GM12878 (cell line): ENCODE results near the gene MARK4. TPM values are rescaled to one million over a fixed set of nuclear protein-coding genes. Genes with fewer than 3 reads are reported as not detected.

Experiments
- ATAC-seq: fragments of 200-7000 bp; cut with Tn5 transposase; 3 replicates; pipeline ENCODE4 v1.9.1; 2020; ENCODE audit warnings: mild to moderate bottlenecking, moderate library complexity
- BruUV-seq: library from RNA; stranded (reverse); fragments of 400-500 nt; replicated peaks from 2 replicates; lab custom pipeline; 2021; lab: Mats Ljungman, UMichigan
- CTCF ChIA-PET: fragments of 300-600 bp; sonication (Branson Sonifier 250); formaldehyde crosslinking; extraction: SDS; loops from one replicate; lab custom pipeline; 2021; ENCODE audit warnings: inconsistent platforms; lab: Yijun Ruan, JAX
- POLR2A ChIA-PET: fragments of 350-600 bp; formaldehyde crosslinking; extraction: SDS; loops from one replicate; lab custom pipeline; 2021; ENCODE audit warnings: inconsistent platforms; lab: Charles Lee
- RAD21 ChIA-PET: fragments of 300-600 bp; sonication (Branson Sonifier 250); formaldehyde crosslinking; loops from one replicate; lab custom pipeline; 2023; ENCODE audit warnings: antibody characterized with exemption; ENCODE audit not compliant: unreplicated experiment; lab: Charles Lee
- SMC1A ChIA-PET: fragments of 300-600 bp; sonication (Branson Sonifier 250); formaldehyde crosslinking; loops from one replicate; lab custom pipeline; 2023; ENCODE audit not compliant: unreplicated experiment, uncharacterized antibody; lab: Charles Lee
- DNase-seq: peaks from one replicate; pipeline ENCODE4 v3.0.0-alpha.2; 2011; ENCODE audit warnings: low read depth, low spot score
- FAIRE-seq: peaks from 3 replicates; lab custom pipeline; 2011; peaks lifted over from hg19 to GRCh38; lab: Jason Lieb, UNC
- H2AFZ ChIP-seq: 2 replicates; pipeline ENCODE4 v1.6.0; 2011; ENCODE audit warnings: low read depth, low read length, control low read depth; ENCODE audit not compliant: control insufficient read depth
- H3K27ac ChIP-seq: 2 replicates; pipeline ENCODE4 v1.5.1; 2011; ENCODE audit warnings: control low read depth; ENCODE audit not compliant: control insufficient read depth, insufficient read depth
- H3K27me3 ChIP-seq, 2 experiments: replicated peaks in 1 of 2; 2 replicates each; pipeline versions ENCODE4 v1.6.0 to v1.6.1; 2011; ENCODE audit warnings: low read length in 1 of 2; ENCODE audit not compliant: control insufficient read depth in 2 of 2, insufficient read depth in 2 of 2
- H3K36me3 ChIP-seq, 2 experiments: 2 replicates each; pipeline ENCODE4 v1.5.1; 2011; ENCODE audit warnings: low read length in 1 of 2; ENCODE audit not compliant: control insufficient read depth in 2 of 2, insufficient read depth in 2 of 2
- H3K4me1 ChIP-seq: 2 replicates; pipeline ENCODE4 v1.6.1; 2011; ENCODE audit warnings: mild to moderate bottlenecking, low read length, moderate library complexity, mixed read lengths; ENCODE audit not compliant: control insufficient read depth, insufficient read depth
- H3K4me2 ChIP-seq: 2 replicates; pipeline ENCODE4 v1.6.0; 2011; ENCODE audit warnings: control low read depth; ENCODE audit not compliant: control insufficient read depth, insufficient read depth
- H3K4me3 ChIP-seq: fragments of 200-600 bp; sonication (generic); 2 replicates; pipeline ENCODE4 v1.5.1; 2016
- H3K79me2 ChIP-seq: 2 replicates; pipeline ENCODE4 v1.6.0; 2011; ENCODE audit warnings: low read length; ENCODE audit not compliant: control insufficient read depth, insufficient read depth
- H3K9ac ChIP-seq: 2 replicates; pipeline ENCODE4 v1.8.0; 2011; ENCODE audit warnings: low read length, control low read depth, mixed read lengths; ENCODE audit not compliant: control insufficient read depth, insufficient read depth
- H3K9me3 ChIP-seq: replicated peaks from 3 replicates; pipeline ENCODE4 v1.5.1; 2011; ENCODE audit warnings: mild to moderate bottlenecking, low read length; ENCODE audit not compliant: control insufficient read depth, insufficient read depth
- H4K20me1 ChIP-seq: 2 replicates; pipeline ENCODE4 v1.6.0; 2011; ENCODE audit not compliant: control insufficient read depth, insufficient read depth
- EGR1 ChIP-seq, 2 experiments: IDR thresholded peaks; 1 replicate in 1 of 2; 2 replicates in 1 of 2; pipeline ENCODE4 v1.6.1; 2011 to 2012; ENCODE audit warnings: low read depth in 2 of 2, low read length in 2 of 2, borderline replicate concordance in 1 of 2, mild to moderate bottlenecking in 1 of 2, moderate library complexity in 1 of 2
- HSF1 ChIP-seq: fragments of 150-350 bp; IDR thresholded peaks from 2 replicates; pipeline ENCODE4 v1.6.1; 2014; ENCODE audit warnings: mild to moderate bottlenecking, low read depth, low read length
- KDM1A ChIP-seq: fragments of 200-600 bp; sonication (generic); IDR thresholded peaks from 2 replicates; pipeline ENCODE4 v1.6.1; 2016; ENCODE audit warnings: borderline replicate concordance
- MTA2 ChIP-seq: fragments of 450-650 bp; IDR thresholded peaks from 2 replicates; pipeline ENCODE4 v1.6.1; 2016; ENCODE audit warnings: low read depth, mild to moderate bottlenecking, moderate library complexity
- MTA3 ChIP-seq: IDR thresholded peaks from 2 replicates; pipeline ENCODE4 v1.6.1; 2012; ENCODE audit warnings: low read length, inconsistent platforms, borderline replicate concordance
- NFXL1 ChIP-seq: fragments of 450-650 bp; IDR thresholded peaks from 2 replicates; pipeline ENCODE4 v1.6.1; 2017; ENCODE audit warnings: antibody characterized with exemption, mild to moderate bottlenecking, borderline replicate concordance
- NR2F1 ChIP-seq: fragments of 450-650 bp; conservative IDR thresholded peaks from 2 replicates; pipeline ENCODE4 v1.6.1; 2017; ENCODE audit warnings: mild to moderate bottlenecking
- RAD51 ChIP-seq: fragments of 450-650 bp; IDR thresholded peaks from 2 replicates; pipeline ENCODE4 v1.6.1; 2016; ENCODE audit warnings: moderate library complexity, mild to moderate bottlenecking, inconsistent platforms
- RUNX3 ChIP-seq: IDR thresholded peaks from 2 replicates; pipeline ENCODE4 v1.6.1; 2012; ENCODE audit warnings: low read length, inconsistent platforms
- SP1 ChIP-seq: IDR thresholded peaks from one replicate; pipeline ENCODE4 v1.6.1; 2011; ENCODE audit warnings: low read depth, low read length
- TAF1 ChIP-seq: IDR thresholded peaks from 2 replicates; pipeline ENCODE4 v1.6.1; 2011; ENCODE audit warnings: mild to moderate bottlenecking, low read depth, low read length, borderline replicate concordance
- ZNF622 ChIP-seq: fragments of 450-650 bp; IDR thresholded peaks from 2 replicates; pipeline ENCODE4 v1.6.1; 2017; ENCODE audit warnings: mild to moderate bottlenecking, inconsistent platforms
- WGBS: methylation state at CpG from one replicate; pipeline ENCODE4 v1.1.6; 2016; ENCODE audit warnings: low lambda C conversion rate; ENCODE audit not compliant: insufficient replicate concordance, insufficient coverage; ENCODE audit errors: missing lambda C conversion rate; 5-methylcytosine and 5-hydroxymethylcytosine counted together
- in situ Hi-C: fragments of 300-500 bp; cut with MboI; formaldehyde crosslinking; loops from 9 replicates; pipeline ENCODE4 v1.14.3; 2018; ENCODE audit warnings: mixed read lengths
- intact Hi-C: fragments of 100-400 bp; cut with micrococcal nuclease; formaldehyde crosslinking; loops from one replicate; pipeline ENCODE4 v1.14.2; 2022; ENCODE audit not compliant: unreplicated experiment
- polyA plus RNA-seq, 11 experiments: library from polyadenylated mRNA; depleted of rRNA in 4 of 11; unstranded in 6 of 11; stranded (reverse) in 5 of 11; fragments of >200 nt; fragmentation: Nextera tagmentation in 4 of 11; fragmentation: Illumina TruSeq in 1 of 11; extraction: Ambion mirVana in 4 of 11; extraction: Trizol in 1 of 11; gene quantifications; 1 replicate in 1 of 11; 2 replicates in 10 of 11; pipeline versions ENCODE4 v1.2.1 to v1.2.3, GENCODE V29; 2011 to 2016; ENCODE audit warnings: inconsistent platforms in 2 of 11, missing spikeins in 2 of 11, low read depth in 1 of 11
- total RNA-seq, 4 experiments: library from RNA; depleted of rRNA in 3 of 4; stranded (reverse); fragments of >200 nt in 3 of 4; fragmentation: Illumina TruSeq in 1 of 4; extraction: Trizol in 1 of 4; gene quantifications; 2 replicates each; pipeline versions ENCODE4 v1.2.1 to v1.2.3, GENCODE V29; 2013 to 2021
- TF ChIP-seq, protein P1 (sequence below), 3 experiments: IDR thresholded peaks in 2 of 3; conservative IDR thresholded peaks in 1 of 3; 2 replicates each; pipeline ENCODE4 v1.5.1; 2011; ENCODE audit warnings: low read depth in 3 of 3, low read length in 3 of 3, mild to moderate bottlenecking in 3 of 3, control low read depth in 2 of 3, moderate library complexity in 2 of 3, inconsistent platforms in 1 of 3, mixed read lengths in 1 of 3; ENCODE audit not compliant: control insufficient read depth in 2 of 3, insufficient read depth in 1 of 3; ENCODE audit errors: extremely low read depth in 1 of 3
- TF ChIP-seq, protein P2 (sequence below): IDR thresholded peaks from 2 replicates; pipeline ENCODE4 v1.6.1; 2012; ENCODE audit warnings: improper control_type of control experiment, low read depth, low read length; ENCODE audit not compliant: insufficient replicate concordance

The MARK4 gene
- total and polyA plus RNA-seq, 10 of the 15 experiments (the other 5 are each of a cell fraction or from before 2014, with no cell fraction given): 0.66 to 24.3 (median 5.1) TPM

- TF ChIP-seq, protein P1, sequence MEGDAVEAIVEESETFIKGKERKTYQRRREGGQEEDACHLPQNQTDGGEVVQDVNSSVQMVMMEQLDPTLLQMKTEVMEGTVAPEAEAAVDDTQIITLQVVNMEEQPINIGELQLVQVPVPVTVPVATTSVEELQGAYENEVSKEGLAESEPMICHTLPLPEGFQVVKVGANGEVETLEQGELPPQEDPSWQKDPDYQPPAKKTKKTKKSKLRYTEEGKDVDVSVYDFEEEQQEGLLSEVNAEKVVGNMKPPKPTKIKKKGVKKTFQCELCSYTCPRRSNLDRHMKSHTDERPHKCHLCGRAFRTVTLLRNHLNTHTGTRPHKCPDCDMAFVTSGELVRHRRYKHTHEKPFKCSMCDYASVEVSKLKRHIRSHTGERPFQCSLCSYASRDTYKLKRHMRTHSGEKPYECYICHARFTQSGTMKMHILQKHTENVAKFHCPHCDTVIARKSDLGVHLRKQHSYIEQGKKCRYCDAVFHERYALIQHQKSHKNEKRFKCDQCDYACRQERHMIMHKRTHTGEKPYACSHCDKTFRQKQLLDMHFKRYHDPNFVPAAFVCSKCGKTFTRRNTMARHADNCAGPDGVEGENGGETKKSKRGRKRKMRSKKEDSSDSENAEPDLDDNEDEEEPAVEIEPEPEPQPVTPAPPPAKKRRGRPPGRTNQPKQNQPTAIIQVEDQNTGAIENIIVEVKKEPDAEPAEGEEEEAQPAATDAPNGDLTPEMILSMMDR (IDR thresholded peaks at IDR 0.05 in 2 of 3, conservative IDR thresholded peaks at IDR 0.05 in 1 of 3; ENCODE audit: control insufficient read depth in 2 of 3, extremely low read depth in 1 of 3, insufficient read depth in 1 of 3, low read depth in 3 of 3, low read length in 3 of 3): no peak
- TF ChIP-seq ZNF622: no peak
- TF ChIP-seq NR2F1: no peak; the same call in 1 of the 2 replicates
- TF ChIP-seq, all 136 proteins: peak for 0
Measured at GRCh38 chr19:45349430-45349941, 98.4 kb downstream of the MARK4 start (continued).

GRCh38 chr19:45350477-45351058 is 99.5 kb downstream of the MARK4 start:
- intact Hi-C loops (no loop called here), in situ Hi-C loops (no loop called here)
- FAIRE-seq (no peak), DNase-seq (no peak), ATAC-seq (no peak)
- no peak overlapping the region for H3K9ac ChIP-seq
- ChIA-PET RAD21 (no interaction called here), SMC1A (no interaction called here), POLR2A (no interaction called here), CTCF (no interaction called here)
- WGBS: 80% methylated on average over 16 of the region's 17 CpGs
- no peak overlapping the region for H2AFZ ChIP-seq
- H4K20me1 ChIP-seq: no peaks in the 10 kb centered on the region
- no peak overlapping the region for H3K4me2 ChIP-seq
- H3K9me3 ChIP-seq: no peaks in the 10 kb centered on the region
- no peak overlapping the region for H3K27ac ChIP-seq
- no peaks in the 10 kb centered on the region for H3K4me1 ChIP-seq
- H3K79me2 ChIP-seq: no peaks in the 10 kb centered on the region
- no peak for TF ChIP-seq SP1
- no peak for TF ChIP-seq HSF1
- no peak for TF ChIP-seq RUNX3
- no peak for TF ChIP-seq RAD51
- no peak for TF ChIP-seq MTA3
- TF ChIP-seq NFXL1: no peak
- no peak for TF ChIP-seq MTA2
- no peak for TF ChIP-seq TAF1
- no peak for TF ChIP-seq EGR1 (IDR thresholded peaks at IDR 0.05; ENCODE audit: borderline replicate concordance in 1 of 2, low read depth in 2 of 2, low read length in 2 of 2)
- TF ChIP-seq, protein P2, sequence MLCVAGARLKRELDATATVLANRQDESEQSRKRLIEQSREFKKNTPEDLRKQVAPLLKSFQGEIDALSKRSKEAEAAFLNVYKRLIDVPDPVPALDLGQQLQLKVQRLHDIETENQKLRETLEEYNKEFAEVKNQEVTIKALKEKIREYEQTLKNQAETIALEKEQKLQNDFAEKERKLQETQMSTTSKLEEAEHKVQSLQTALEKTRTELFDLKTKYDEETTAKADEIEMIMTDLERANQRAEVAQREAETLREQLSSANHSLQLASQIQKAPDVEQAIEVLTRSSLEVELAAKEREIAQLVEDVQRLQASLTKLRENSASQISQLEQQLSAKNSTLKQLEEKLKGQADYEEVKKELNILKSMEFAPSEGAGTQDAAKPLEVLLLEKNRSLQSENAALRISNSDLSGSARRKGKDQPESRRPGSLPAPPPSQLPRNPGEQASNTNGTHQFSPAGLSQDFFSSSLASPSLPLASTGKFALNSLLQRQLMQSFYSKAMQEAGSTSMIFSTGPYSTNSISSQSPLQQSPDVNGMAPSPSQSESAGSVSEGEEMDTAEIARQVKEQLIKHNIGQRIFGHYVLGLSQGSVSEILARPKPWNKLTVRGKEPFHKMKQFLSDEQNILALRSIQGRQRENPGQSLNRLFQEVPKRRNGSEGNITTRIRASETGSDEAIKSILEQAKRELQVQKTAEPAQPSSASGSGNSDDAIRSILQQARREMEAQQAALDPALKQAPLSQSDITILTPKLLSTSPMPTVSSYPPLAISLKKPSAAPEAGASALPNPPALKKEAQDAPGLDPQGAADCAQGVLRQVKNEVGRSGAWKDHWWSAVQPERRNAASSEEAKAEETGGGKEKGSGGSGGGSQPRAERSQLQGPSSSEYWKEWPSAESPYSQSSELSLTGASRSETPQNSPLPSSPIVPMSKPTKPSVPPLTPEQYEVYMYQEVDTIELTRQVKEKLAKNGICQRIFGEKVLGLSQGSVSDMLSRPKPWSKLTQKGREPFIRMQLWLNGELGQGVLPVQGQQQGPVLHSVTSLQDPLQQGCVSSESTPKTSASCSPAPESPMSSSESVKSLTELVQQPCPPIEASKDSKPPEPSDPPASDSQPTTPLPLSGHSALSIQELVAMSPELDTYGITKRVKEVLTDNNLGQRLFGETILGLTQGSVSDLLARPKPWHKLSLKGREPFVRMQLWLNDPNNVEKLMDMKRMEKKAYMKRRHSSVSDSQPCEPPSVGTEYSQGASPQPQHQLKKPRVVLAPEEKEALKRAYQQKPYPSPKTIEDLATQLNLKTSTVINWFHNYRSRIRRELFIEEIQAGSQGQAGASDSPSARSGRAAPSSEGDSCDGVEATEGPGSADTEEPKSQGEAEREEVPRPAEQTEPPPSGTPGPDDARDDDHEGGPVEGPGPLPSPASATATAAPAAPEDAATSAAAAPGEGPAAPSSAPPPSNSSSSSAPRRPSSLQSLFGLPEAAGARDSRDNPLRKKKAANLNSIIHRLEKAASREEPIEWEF: no peak
- TF ChIP-seq KDM1A: no peak
- H3K36me3 ChIP-seq: peaks cover 3 to 4% of the 10 kb centered on the region in 2 experiments
- H3K27me3 ChIP-seq: no peaks in the 10 kb centered on the region
- no TSS peak for BruUV-seq
- no peak overlapping the region for H3K4me3 ChIP-seq
